ENCODE measurements around the gene PPP1R14C. TPM values are rescaled to one million over a fixed set of nuclear protein-coding genes. Genes with fewer than 3 reads are reported as not detected.
"Not testable (repeated sequence)": the region's sequence is repeated elsewhere in the genome, so short reads cannot be mapped to it uniquely, and the experiment has no call there.

The PPP1R14C gene
- total RNA-seq, 1 donor from 2014 or later = 0.11 TPM

GRCh38 chr6:150185732-150186117 is 42.9 kb downstream of the PPP1R14C start:
- Mint-ChIP-seq H3K36me3 (ENCODE audit: low read depth) (no peaks in the 10 kb centered on the region), H3K9me3 (no peaks in the 10 kb centered on the region), H3K4me3 (no peak overlapping the region), H3K27ac (peak overlapping the region; percentile 74), H3K4me1 (peaks cover 38% of the 10 kb centered on the region), H3K27me3 (no peaks in the 10 kb centered on the region)
- DNase-seq (no peak), ATAC-seq (ENCODE audit: low read depth) (peak; percentile 27)
- ChIA-PET CTCF (interaction anchor here (1.3 kb wide), 1 partner anchor 115 kb away, joined by 3 read pairs; no protein-coding TSS in a partner anchor), POLR2A (interaction anchor here (0.5 to 1.5 kb wide), 5 partner anchors 15 to 553 kb away, joined by 3 to 7 read pairs (median 3); no protein-coding TSS in a partner anchor)
- no peak for TF ChIP-seq CTCF (IDR thresholded peaks at IDR 0.05)
- intact Hi-C loops (cut with micrococcal nuclease) = loop anchor here (1.0 kb wide), 1 partner anchor 17 kb away; no protein-coding TSS in a partner anchor

- ATAC-seq (ENCODE audit: low read depth) (no peak), DNase-seq (no peak)
- Mint-ChIP-seq H3K27me3 (peaks cover under 1% of the 10 kb centered on the region), H3K4me1 (peaks cover 38% of the 10 kb centered on the region), H3K27ac (no peak overlapping the region), H3K36me3 (ENCODE audit: low read depth) (no peaks in the 10 kb centered on the region), H3K4me3 (no peak overlapping the region), H3K9me3 (no peaks in the 10 kb centered on the region)
- intact Hi-C loops (cut with micrococcal nuclease) = no loop called here
- ChIA-PET POLR2A (interaction anchor here (1.5 kb wide), 1 partner anchor 16 kb away, joined by 5 read pairs; no protein-coding TSS in a partner anchor), CTCF (interaction anchor here (1.3 kb wide), 1 partner anchor 115 kb away, joined by 3 read pairs; no protein-coding TSS in a partner anchor)
- TF ChIP-seq CTCF (IDR thresholded peaks at IDR 0.05) = no peak
These were observed 43.5 kb downstream of the PPP1R14C start for GRCh38 chr6:150186129-150186898.

- H3K4me1 Mint-ChIP-seq = peaks cover 37% of the 10 kb centered on the region
- H3K9me3 Mint-ChIP-seq; DNase-seq; H3K4me3 Mint-ChIP-seq; POLR2A ChIA-PET; H3K27me3 Mint-ChIP-seq; ATAC-seq (ENCODE audit: low read depth); intact Hi-C loops (cut with micrococcal nuclease); H3K27ac Mint-ChIP-seq; H3K36me3 Mint-ChIP-seq (ENCODE audit: low read depth); CTCF ChIA-PET: not testable (repeated sequence)
These were observed 44.6 kb downstream of the PPP1R14C start for GRCh38 chr6:150187433-150187832.

GRCh38 chr6:150189122-150189521 is 46.3 kb downstream of the PPP1R14C start:
- Mint-ChIP-seq H3K4me1 (peaks cover 20% of the 10 kb centered on the region), H3K4me3 (no peak overlapping the region), H3K36me3 (ENCODE audit: low read depth) (no peaks in the 10 kb centered on the region), H3K27ac (no peak overlapping the region), H3K27me3 (peaks cover 9% of the 10 kb centered on the region), H3K9me3 (no peaks in the 10 kb centered on the region)
- ATAC-seq (ENCODE audit: low read depth) (no peak), DNase-seq (no peak)
- ChIA-PET CTCF (no interaction called here), POLR2A (no interaction called here)
- TF ChIP-seq CTCF (IDR thresholded peaks at IDR 0.05) = no peak
- intact Hi-C loops (cut with micrococcal nuclease) = no loop called here

GRCh38 chr6:150191809-150192208 is 49.0 kb downstream of the PPP1R14C start:
- ATAC-seq (ENCODE audit: low read depth) = no peak
- Mint-ChIP-seq H3K4me3 (no peak overlapping the region), H3K36me3 (ENCODE audit: low read depth) (no peaks in the 10 kb centered on the region), H3K9me3 (no peaks in the 10 kb centered on the region), H3K4me1 (peaks cover 10% of the 10 kb centered on the region), H3K27me3 (peaks cover 9% of the 10 kb centered on the region), H3K27ac (no peak overlapping the region)
- DNase-seq = no peak
- ChIA-PET POLR2A (no interaction called here), CTCF (no interaction called here)
- intact Hi-C loops (cut with micrococcal nuclease) = no loop called here
- no peak for TF ChIP-seq CTCF (IDR thresholded peaks at IDR 0.05)

Data from activated B cell treated with CpG ODN at 0.5 μM for 24 hours (primary cell).